Panc1 (cell line): ENCODE results near the gene POMT2. TPM values are rescaled to one million over a fixed set of nuclear protein-coding genes. Genes with fewer than 3 reads are reported as not detected.

ENCODE experiments used
- ATAC-seq: fragments of 200-7000 bp; cut with Tn5 transposase; 2 replicates; pipeline ENCODE4 v1.9.1; 2020; ENCODE audit warnings: mild to moderate bottlenecking, moderate library complexity
- BruUV-seq: library from RNA; stranded (reverse); fragments of 400-500 nt; replicated peaks from 2 replicates; lab custom pipeline; 2021; lab: Mats Ljungman, UMichigan
- CTCF ChIA-PET: fragments of 300-600 bp; sonication (Branson Sonifier 250); formaldehyde crosslinking; loops from one replicate; lab custom pipeline; 2022; ENCODE audit warnings: antibody characterized with exemption; lab: Charles Lee
- POLR2A ChIA-PET: fragments of 300-600 bp; sonication (Branson Sonifier 250); formaldehyde crosslinking; loops from one replicate; lab custom pipeline; 2022; ENCODE audit warnings: antibody characterized with exemption; lab: Charles Lee
- DNase-seq: peaks from one replicate; pipeline ENCODE4 v3.0.0-alpha.2; 2010; ENCODE audit warnings: low read depth, low spot score
- H3K27ac ChIP-seq: 2 replicates; pipeline ENCODE4 v1.5.1; 2011; ENCODE audit warnings: mild to moderate bottlenecking, low read length, inconsistent platforms
- H3K27me3 ChIP-seq: fragments of 200-500 bp; sonication (Bioruptor generic); 2 replicates; pipeline ENCODE4 v1.6.0; 2014; ENCODE audit warnings: low read length, inconsistent platforms; ENCODE audit not compliant: control insufficient read depth, insufficient read depth
- H3K36me3 ChIP-seq: fragments of 200-500 bp; sonication (Bioruptor generic); 2 replicates; pipeline ENCODE4 v1.5.1; 2014; ENCODE audit warnings: inconsistent platforms, mild to moderate bottlenecking, low read length, moderate library complexity; ENCODE audit not compliant: control insufficient read depth, insufficient read depth
- H3K4me1 ChIP-seq: 2 replicates; pipeline ENCODE4 v1.5.1; 2011; ENCODE audit warnings: inconsistent platforms, mild to moderate bottlenecking, low read length, moderate library complexity; ENCODE audit not compliant: control insufficient read depth, insufficient read depth
- H3K4me3 ChIP-seq, 2 experiments: 2 replicates each; pipeline ENCODE4 v1.5.1; 2011 to 2012; ENCODE audit warnings: low read depth in 2 of 2, low read length in 2 of 2, mild to moderate bottlenecking in 2 of 2, inconsistent platforms in 1 of 2, moderate library complexity in 1 of 2
- H3K9me3 ChIP-seq: fragments of 200-500 bp; sonication (Bioruptor generic); 2 replicates; pipeline ENCODE4 v1.5.1; 2014; ENCODE audit warnings: low read depth, mild to moderate bottlenecking, inconsistent platforms, low read length, moderate library complexity; ENCODE audit not compliant: control insufficient read depth, insufficient read depth
- POLR2AphosphoS5 ChIP-seq: IDR thresholded peaks from 2 replicates; pipeline ENCODE4 v1.6.1; 2012; ENCODE audit warnings: mild to moderate bottlenecking, low read depth, low read length, moderate library complexity
- SIN3A ChIP-seq: IDR thresholded peaks from 2 replicates; pipeline ENCODE4 v1.6.1; 2012; ENCODE audit warnings: low read depth, mild to moderate bottlenecking, low read length, moderate library complexity, borderline replicate concordance; ENCODE audit not compliant: insufficient read depth
- TCF7L2 ChIP-seq: IDR thresholded peaks from 2 replicates; pipeline ENCODE4 v1.6.1; 2011; ENCODE audit warnings: mild to moderate bottlenecking, low read depth, low read length, inconsistent platforms
- in situ Hi-C: cut with HindIII; loops from 2 replicates; pipeline ENCODE4 v1.10.0; 2016; ENCODE audit warnings: low sequenced_read_pairs, low pct_unique_long_range_greater_than_20kb
- intact Hi-C: fragments of 100-400 bp; cut with micrococcal nuclease; formaldehyde crosslinking; loops from one replicate; pipeline ENCODE4 v1.10.0; 2022; ENCODE audit not compliant: unreplicated experiment
- total RNA-seq: library from RNA; stranded (reverse); gene quantifications from one replicate; pipeline ENCODE4 v1.2.1, GENCODE V29; 2021; ENCODE audit not compliant: unreplicated experiment
- TF ChIP-seq, protein P1 (sequence below): fragments of 450-650 bp; IDR thresholded peaks from 2 replicates; pipeline ENCODE4 v1.5.1; 2017; ENCODE audit warnings: mild to moderate bottlenecking
- TF ChIP-seq, protein P2 (sequence below), 2 experiments: IDR thresholded peaks; 2 replicates each; pipeline ENCODE4 v1.6.1; 2011 to 2012; ENCODE audit warnings: low read depth in 2 of 2, control low read depth in 1 of 2, low read length in 1 of 2, mild to moderate bottlenecking in 1 of 2, moderate library complexity in 1 of 2; ENCODE audit not compliant: insufficient read depth in 1 of 2

POMT2 gene
- total RNA-seq, 1 experiment from 2014 or later, result 43.5 TPM

DNA sequence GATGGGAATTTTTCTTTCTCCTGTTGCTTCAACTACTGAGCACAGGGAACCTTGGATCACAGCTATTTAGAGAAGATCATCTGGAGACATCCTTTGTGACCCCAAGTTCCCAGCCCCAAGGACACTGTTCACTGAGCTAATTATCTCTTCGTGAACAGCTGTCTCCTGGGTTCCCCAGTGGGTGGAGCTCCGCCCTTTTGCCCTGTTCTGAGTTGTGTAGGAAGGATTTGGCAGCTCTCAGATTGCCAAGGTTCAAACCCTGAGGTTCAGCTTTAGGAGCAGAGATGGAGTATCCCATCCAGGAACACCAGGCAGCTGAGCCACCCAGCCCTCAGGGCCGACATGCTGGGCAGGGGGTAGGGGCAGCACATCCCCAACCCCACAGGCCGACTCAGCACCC, 81.7 kb downstream of the POMT2 start:
- ATAC-seq, result no peak
- Histone ChIP-seq H3K4me1 (no peaks in the 10 kb centered on the region), H3K27me3 (no peaks in the 10 kb centered on the region), H3K36me3 (no peaks in the 10 kb centered on the region), H3K9me3 (no peaks in the 10 kb centered on the region), H3K27ac (no peak overlapping the region), H3K4me3 (no peak overlapping the region)
- no TSS peak for BruUV-seq
- TF ChIP-seq TCF7L2 (no peak), POLR2AphosphoS5 (no peak), SIN3A (no peak)
- TF ChIP-seq, protein P1, sequence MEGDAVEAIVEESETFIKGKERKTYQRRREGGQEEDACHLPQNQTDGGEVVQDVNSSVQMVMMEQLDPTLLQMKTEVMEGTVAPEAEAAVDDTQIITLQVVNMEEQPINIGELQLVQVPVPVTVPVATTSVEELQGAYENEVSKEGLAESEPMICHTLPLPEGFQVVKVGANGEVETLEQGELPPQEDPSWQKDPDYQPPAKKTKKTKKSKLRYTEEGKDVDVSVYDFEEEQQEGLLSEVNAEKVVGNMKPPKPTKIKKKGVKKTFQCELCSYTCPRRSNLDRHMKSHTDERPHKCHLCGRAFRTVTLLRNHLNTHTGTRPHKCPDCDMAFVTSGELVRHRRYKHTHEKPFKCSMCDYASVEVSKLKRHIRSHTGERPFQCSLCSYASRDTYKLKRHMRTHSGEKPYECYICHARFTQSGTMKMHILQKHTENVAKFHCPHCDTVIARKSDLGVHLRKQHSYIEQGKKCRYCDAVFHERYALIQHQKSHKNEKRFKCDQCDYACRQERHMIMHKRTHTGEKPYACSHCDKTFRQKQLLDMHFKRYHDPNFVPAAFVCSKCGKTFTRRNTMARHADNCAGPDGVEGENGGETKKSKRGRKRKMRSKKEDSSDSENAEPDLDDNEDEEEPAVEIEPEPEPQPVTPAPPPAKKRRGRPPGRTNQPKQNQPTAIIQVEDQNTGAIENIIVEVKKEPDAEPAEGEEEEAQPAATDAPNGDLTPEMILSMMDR, result no peak
- TF ChIP-seq, protein P2, sequence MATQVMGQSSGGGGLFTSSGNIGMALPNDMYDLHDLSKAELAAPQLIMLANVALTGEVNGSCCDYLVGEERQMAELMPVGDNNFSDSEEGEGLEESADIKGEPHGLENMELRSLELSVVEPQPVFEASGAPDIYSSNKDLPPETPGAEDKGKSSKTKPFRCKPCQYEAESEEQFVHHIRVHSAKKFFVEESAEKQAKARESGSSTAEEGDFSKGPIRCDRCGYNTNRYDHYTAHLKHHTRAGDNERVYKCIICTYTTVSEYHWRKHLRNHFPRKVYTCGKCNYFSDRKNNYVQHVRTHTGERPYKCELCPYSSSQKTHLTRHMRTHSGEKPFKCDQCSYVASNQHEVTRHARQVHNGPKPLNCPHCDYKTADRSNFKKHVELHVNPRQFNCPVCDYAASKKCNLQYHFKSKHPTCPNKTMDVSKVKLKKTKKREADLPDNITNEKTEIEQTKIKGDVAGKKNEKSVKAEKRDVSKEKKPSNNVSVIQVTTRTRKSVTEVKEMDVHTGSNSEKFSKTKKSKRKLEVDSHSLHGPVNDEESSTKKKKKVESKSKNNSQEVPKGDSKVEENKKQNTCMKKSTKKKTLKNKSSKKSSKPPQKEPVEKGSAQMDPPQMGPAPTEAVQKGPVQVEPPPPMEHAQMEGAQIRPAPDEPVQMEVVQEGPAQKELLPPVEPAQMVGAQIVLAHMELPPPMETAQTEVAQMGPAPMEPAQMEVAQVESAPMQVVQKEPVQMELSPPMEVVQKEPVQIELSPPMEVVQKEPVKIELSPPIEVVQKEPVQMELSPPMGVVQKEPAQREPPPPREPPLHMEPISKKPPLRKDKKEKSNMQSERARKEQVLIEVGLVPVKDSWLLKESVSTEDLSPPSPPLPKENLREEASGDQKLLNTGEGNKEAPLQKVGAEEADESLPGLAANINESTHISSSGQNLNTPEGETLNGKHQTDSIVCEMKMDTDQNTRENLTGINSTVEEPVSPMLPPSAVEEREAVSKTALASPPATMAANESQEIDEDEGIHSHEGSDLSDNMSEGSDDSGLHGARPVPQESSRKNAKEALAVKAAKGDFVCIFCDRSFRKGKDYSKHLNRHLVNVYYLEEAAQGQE (IDR thresholded peaks at IDR 0.05; ENCODE audit: insufficient read depth in 1 of 2, low read depth in 2 of 2, low read length in 1 of 2), result no peak
- ChIA-PET POLR2A (no interaction called here), CTCF (interaction anchor here (0.5 kb wide), 1 partner anchor 38 kb away, joined by 9 read pairs; no protein-coding TSS in a partner anchor)
- intact Hi-C loops (no loop called here), in situ Hi-C loops (no loop called here)
- DNase-seq, result no peak

DNA sequence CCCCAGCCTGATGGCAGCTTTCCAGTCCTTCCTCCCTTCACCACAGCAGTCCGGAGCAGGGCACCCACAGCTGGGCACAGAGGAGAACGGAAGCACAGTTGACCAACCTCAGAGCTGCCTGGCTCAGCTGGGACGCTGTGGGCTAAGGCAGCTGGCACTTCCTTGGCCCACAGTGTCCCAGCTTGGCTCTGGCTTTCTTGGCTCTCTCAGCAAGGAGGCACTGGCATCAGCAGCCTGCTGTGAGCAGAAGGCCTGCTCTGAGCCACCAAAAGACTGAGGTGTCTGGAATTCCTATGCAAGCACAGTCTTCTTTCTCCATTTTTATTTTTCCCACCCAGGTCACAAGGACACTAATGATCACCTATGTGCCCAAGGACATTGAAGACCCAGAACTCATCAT, 82.3 kb downstream of the POMT2 start:
- H3K27me3 ChIP-seq, result no peaks in the 10 kb centered on the region
- POLR2A ChIA-PET, result no interaction called here

More for the DNA sequence above, 82.3 kb downstream of the POMT2 start:
- Histone ChIP-seq H3K4me3 (no peak overlapping the region), H3K9me3 (no peaks in the 10 kb centered on the region), H3K27ac (no peak overlapping the region), H3K36me3 (no peaks in the 10 kb centered on the region), H3K4me1 (no peaks in the 10 kb centered on the region)
- no TSS peak for BruUV-seq
- TF ChIP-seq TCF7L2, result no peak
- TF ChIP-seq SIN3A, result no peak
- TF ChIP-seq POLR2AphosphoS5, result no peak
- TF ChIP-seq, protein P1, result no peak
- TF ChIP-seq, protein P2 (IDR thresholded peaks at IDR 0.05; ENCODE audit: insufficient read depth in 1 of 2, low read depth in 2 of 2, low read length in 1 of 2), result no peak
- intact Hi-C loops, result no loop called here
- no peak for DNase-seq
- in situ Hi-C loops, result no loop called here
- CTCF ChIA-PET, result interaction anchor here (0.5 kb wide), 1 partner anchor 37 kb away, joined by 9 read pairs; no protein-coding TSS in a partner anchor
- no peak for ATAC-seq
